OCI-LY1 (cell line): ENCODE measurements around the gene LRMDA.

Experiments
- CTCF ChIP-seq: fragments of 200-600 bp; sonication (generic), shearing (Covaris generic); IDR thresholded peaks from 2 replicates; pipeline ENCODE4 v1.5.1; 2017; ENCODE audit warnings: mild to moderate bottlenecking, antibody characterized with exemption, low read length, moderate library complexity, mixed read lengths
- EZH2 ChIP-seq: fragments of 200-600 bp; sonication (generic), shearing (Covaris generic); IDR thresholded peaks from 2 replicates; pipeline ENCODE4 v1.8.0; 2017; ENCODE audit warnings: borderline replicate concordance, mixed run types, mild to moderate bottlenecking, antibody characterized with exemption, low read length, moderate library complexity, mixed read lengths

GRCh38 chr10:75962395-75963061 lies 531.1 kb downstream of the LRMDA start:
- no peak for TF ChIP-seq CTCF
- no peak for TF ChIP-seq EZH2
